ENCODE measurements around the gene ADGRV1.

ADGRV1 gene

DNA sequence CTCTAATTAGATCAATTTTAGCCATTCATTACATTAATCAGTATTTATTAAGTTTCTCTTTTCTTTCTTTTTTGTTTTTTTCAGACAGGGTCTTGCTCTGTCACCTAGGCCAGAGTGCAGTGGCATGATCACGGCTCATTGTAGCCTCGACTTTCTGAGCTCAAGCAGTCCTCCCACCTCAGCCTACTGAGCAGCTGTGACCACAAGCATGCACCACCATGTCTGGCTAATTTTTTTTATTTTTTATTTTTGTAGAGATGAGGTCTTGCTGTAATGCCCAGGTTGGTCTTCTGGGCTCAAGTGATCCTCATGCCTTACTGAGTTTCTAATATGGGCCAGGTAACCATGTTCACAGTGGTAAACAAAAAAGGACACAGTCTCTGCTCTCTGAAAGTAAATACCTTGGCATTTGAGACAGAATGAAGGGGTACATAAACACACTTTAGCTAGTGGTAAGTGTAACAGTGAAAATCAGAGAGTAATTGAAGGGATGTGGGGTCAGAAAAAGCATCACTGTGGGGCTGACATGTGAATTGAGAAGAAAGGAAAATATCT is 336.3 kb downstream of the ADGRV1 start:
- no peak for DNase-seq (ENCODE audit: low spot score)
- TF ChIP-seq CTCF (IDR thresholded peaks at IDR 0.05; ENCODE audit: borderline replicate concordance, control extremely low read depth, extremely low read depth, insufficient read depth, missing control alignments), result no peak
- in situ Hi-C loops (cut with MboI; ENCODE audit: low sequenced_read_pairs, unreplicated experiment), result no loop called here

DNA sequence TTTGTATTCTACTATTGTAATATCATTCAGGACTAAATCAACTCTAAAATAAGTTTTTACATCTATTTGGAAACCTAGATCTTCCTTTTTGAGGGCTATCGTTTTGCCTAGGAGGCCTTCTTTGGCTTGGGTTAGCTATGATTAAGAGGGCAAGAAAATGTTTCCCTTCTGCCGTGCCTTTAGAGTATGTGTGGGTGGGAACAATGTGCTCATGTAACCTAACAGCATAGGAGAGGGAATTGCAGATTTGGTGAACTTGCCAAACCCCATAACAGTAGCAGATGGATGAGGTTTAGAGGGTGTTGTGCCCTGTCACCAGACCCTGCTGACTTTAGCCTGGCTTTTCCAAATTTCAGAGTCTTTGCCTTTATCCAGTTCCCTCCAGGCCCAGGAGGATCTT is 339.0 kb downstream of the ADGRV1 start:
- no peak for DNase-seq (ENCODE audit: low spot score)
- TF ChIP-seq CTCF (IDR thresholded peaks at IDR 0.05; ENCODE audit: borderline replicate concordance, control extremely low read depth, extremely low read depth, insufficient read depth, missing control alignments), result no peak
- in situ Hi-C loops (cut with MboI; ENCODE audit: low sequenced_read_pairs, unreplicated experiment), result no loop called here

DNA sequence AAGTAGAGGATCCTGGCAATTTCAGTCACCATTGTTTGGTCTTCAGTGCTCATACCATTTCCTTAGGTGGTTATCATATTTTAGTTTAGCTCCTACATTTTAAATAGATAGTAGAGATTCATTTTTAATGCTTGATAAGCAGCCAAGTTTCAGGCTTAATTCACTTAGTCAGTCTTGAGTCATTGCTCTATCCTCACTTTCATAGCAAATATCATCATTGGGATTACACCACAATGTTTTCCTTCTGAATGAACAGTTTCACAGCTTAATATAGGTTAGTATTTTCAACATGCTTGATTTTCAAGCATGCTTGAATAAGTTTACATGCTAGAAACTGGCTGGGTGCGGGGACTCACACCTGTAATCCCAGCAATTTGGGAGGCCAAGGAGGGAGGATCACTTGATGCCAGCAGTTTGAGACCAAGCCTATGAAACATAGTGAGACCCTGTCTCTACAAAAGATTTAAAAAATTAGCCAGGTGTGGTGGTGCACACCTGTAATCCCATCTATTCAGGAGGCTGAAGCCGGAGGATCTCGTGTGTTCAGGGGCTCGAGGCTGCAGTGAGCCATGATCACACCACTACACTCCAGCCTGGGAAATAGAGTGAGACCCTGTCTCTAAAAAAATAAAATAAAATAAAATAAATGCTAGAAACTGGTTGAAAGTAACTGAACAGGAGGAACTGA is 339.9 kb downstream of the ADGRV1 start:
- TF ChIP-seq CTCF (IDR thresholded peaks at IDR 0.05; ENCODE audit: borderline replicate concordance, control extremely low read depth, extremely low read depth, insufficient read depth, missing control alignments), result no peak
- DNase-seq (ENCODE audit: low spot score), result no peak
- in situ Hi-C loops (cut with MboI; ENCODE audit: low sequenced_read_pairs, unreplicated experiment), result no loop called here

DNA sequence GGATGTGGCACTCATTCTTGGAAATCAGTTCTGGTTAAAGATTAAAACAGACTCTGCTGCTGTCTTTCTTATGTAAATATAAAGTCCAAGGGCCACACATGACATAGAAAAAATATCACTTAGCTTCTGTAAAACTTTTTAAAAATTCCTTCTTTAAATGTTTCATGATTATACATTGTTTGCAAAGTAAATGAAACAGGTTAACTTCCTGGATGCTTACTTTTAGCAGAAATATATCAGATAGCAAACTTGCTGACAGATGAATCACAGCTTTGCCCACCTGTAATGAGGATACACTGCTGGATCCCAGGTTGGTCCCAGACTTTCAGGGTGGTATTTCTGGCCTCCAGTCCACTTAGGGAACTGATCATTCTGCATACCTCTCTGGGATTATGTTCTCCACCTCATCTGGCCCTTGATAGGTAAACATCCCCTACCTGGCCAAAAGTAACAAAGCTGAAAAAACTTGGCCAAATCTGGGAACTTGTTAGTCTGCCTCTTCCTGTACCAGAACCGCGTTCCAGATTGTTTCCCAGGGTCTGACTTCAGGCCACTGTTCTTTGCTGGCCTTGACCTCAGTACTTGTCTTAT is 340.5 kb downstream of the ADGRV1 start:
- DNase-seq (ENCODE audit: low spot score), result no peak
- no peak for TF ChIP-seq CTCF (IDR thresholded peaks at IDR 0.05; ENCODE audit: borderline replicate concordance, control extremely low read depth, extremely low read depth, insufficient read depth, missing control alignments)
- in situ Hi-C loops (cut with MboI; ENCODE audit: low sequenced_read_pairs, unreplicated experiment), result no loop called here

DNA sequence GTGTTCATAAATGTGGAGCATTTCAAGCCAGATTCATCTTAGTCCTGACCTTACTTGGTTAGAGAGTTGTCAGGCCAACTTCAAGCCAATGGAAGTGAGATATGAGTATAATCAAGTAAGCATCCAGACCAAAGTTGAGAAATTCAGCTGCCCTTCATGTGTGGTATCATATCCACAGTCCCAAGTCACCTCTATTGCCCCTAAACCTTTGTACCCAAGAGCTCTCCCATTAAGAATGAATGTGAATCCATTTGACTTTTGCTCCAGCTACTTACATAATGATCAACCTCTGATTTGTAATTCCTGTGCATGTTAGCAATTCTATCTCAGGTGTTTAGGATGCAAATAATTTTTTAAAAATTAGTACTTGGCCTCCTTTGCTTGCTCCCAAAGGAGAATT is 342.7 kb downstream of the ADGRV1 start:
- in situ Hi-C loops (cut with MboI; ENCODE audit: low sequenced_read_pairs, unreplicated experiment), result no loop called here
- TF ChIP-seq CTCF (IDR thresholded peaks at IDR 0.05; ENCODE audit: borderline replicate concordance, control extremely low read depth, extremely low read depth, insufficient read depth, missing control alignments), result no peak
- no peak for DNase-seq (ENCODE audit: low spot score)

- TF ChIP-seq CTCF (IDR thresholded peaks at IDR 0.05; ENCODE audit: borderline replicate concordance, control extremely low read depth, extremely low read depth, insufficient read depth, missing control alignments), result no peak
- DNase-seq (ENCODE audit: low spot score), result no peak
- in situ Hi-C loops (cut with MboI; ENCODE audit: low sequenced_read_pairs, unreplicated experiment), result no loop called here
Observed at GRCh38 chr5:90902170-90902569, 343.6 kb downstream of the ADGRV1 start.

Measured in GM13976 (cell line).